ENCODE data around the gene PLA2G4D.

DNA sequence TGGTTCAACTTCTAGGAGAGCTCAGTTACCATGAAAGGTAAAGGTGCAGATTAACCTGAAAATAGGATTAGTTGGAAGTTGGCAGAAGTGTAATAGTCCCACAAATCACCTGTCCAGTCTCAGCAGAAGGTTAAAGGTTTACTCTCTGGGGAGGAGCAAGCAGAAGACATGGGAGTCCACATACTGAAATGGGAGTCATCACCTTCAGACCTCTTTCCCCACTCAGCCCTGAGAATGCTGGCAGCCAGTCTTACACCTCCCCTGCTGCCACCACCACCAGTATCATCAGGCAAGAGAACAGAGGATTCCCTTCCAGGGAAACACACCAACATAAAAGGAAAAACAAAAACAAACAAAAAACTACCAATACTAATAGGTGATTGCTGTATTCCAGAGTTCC, 13.8 kb upstream of the PLA2G4D start:
- TF ChIP-seq, protein P1, sequence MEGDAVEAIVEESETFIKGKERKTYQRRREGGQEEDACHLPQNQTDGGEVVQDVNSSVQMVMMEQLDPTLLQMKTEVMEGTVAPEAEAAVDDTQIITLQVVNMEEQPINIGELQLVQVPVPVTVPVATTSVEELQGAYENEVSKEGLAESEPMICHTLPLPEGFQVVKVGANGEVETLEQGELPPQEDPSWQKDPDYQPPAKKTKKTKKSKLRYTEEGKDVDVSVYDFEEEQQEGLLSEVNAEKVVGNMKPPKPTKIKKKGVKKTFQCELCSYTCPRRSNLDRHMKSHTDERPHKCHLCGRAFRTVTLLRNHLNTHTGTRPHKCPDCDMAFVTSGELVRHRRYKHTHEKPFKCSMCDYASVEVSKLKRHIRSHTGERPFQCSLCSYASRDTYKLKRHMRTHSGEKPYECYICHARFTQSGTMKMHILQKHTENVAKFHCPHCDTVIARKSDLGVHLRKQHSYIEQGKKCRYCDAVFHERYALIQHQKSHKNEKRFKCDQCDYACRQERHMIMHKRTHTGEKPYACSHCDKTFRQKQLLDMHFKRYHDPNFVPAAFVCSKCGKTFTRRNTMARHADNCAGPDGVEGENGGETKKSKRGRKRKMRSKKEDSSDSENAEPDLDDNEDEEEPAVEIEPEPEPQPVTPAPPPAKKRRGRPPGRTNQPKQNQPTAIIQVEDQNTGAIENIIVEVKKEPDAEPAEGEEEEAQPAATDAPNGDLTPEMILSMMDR (IDR thresholded peaks at IDR 0.05), result no peak
- TF ChIP-seq ATF3 (CRISPR knock-in tag; conservative IDR thresholded peaks at IDR 0.05) (no peak), NR2C2 (CRISPR knock-in tag; IDR thresholded peaks at IDR 0.05) (no peak), ESRRA (CRISPR knock-in tag; IDR thresholded peaks at IDR 0.05; ENCODE audit: borderline replicate concordance) (no peak), ZNF396 (CRISPR knock-in tag; IDR thresholded peaks at IDR 0.05; ENCODE audit: borderline replicate concordance) (no peak), MAX (CRISPR knock-in tag; IDR thresholded peaks at IDR 0.05) (no peak), SMAD4 (CRISPR knock-in tag; IDR thresholded peaks at IDR 0.05) (no peak), JUN (CRISPR knock-in tag; IDR thresholded peaks at IDR 0.05) (no peak)
